ENCODE measurements around the gene FNIP1. TPM values are rescaled to one million over a fixed set of nuclear protein-coding genes. Genes with fewer than 3 reads are reported as not detected.
"Not testable (repeated sequence)": the region's sequence is repeated elsewhere in the genome, so short reads cannot be mapped to it uniquely, and the experiment has no call there.

Gene FNIP1
- total RNA-seq, result 10 to 100 TPM; 50.2 to 64.1 (median 52.1) TPM

DNA sequence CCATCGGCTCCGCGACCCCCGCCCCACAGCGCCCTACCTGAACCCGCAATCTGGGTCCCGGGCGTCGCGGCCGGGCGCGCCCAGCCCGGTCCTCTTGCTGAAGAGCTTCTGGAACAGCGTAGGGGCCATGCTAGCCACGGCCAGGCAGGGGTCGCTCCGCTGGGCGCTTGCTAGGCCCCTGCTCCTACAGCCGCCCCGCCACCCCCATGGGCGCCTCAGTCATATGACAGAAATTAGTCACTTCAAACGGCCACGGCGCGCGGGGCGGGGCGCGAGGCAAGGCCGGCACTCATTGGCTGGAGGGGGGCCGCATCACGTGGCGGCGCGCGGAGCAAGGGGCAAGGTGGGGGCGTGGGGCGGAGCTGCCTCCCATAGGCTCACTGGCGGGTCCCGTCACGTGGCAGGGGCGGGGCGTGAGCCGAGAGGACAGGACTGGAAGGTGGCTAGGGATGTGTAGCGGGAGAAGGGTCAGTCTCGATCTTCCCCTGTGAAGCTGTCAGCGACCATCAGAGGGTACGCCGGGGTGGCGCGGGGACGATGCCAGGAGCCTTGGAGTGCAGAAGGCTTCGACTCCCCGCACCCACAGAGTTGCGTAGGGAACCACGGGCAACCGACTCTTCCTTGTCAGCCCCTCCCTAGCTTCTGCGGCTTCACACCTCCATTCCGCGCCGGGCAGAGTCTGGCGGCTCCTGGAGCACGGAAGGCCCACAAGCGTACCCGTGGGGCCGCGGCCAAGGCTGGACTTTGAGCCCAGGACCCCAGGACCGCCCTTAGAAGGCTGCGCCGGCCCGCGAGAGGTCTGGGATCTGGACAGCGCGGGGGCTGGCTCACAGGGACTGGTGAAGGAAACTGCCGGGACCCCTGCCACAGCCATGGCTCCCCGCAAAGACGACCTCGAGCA, at the start of gene FNIP1:
Gene FNIP1 (minus strand): TSS at position 225 of the 901 bp plus-strand sequence. CDS start 96 bp downstream, at position 129.
- DNase-seq (ENCODE audit: low spot score) (peak; percentile 96), ATAC-seq (ENCODE audit: low FRiP score) (peak; percentile 98)

GRCh38 chr5:131846536-131846935, 49.7 kb upstream of the FNIP1 start:
- TF ChIP-seq, protein P1, sequence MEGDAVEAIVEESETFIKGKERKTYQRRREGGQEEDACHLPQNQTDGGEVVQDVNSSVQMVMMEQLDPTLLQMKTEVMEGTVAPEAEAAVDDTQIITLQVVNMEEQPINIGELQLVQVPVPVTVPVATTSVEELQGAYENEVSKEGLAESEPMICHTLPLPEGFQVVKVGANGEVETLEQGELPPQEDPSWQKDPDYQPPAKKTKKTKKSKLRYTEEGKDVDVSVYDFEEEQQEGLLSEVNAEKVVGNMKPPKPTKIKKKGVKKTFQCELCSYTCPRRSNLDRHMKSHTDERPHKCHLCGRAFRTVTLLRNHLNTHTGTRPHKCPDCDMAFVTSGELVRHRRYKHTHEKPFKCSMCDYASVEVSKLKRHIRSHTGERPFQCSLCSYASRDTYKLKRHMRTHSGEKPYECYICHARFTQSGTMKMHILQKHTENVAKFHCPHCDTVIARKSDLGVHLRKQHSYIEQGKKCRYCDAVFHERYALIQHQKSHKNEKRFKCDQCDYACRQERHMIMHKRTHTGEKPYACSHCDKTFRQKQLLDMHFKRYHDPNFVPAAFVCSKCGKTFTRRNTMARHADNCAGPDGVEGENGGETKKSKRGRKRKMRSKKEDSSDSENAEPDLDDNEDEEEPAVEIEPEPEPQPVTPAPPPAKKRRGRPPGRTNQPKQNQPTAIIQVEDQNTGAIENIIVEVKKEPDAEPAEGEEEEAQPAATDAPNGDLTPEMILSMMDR (IDR thresholded peaks at IDR 0.05), result no peak
- no peak for DNase-seq (ENCODE audit: low spot score)
- no peak for ATAC-seq (ENCODE audit: low FRiP score)

More for the DNA sequence above, at the start of gene FNIP1:
- TF ChIP-seq, protein P1 (IDR thresholded peaks at IDR 0.05), result no peak

- no peak for ATAC-seq (ENCODE audit: low FRiP score)
- TF ChIP-seq, protein P1 (IDR thresholded peaks at IDR 0.05), result no peak
Observed at GRCh38 chr5:131845828-131846227, 49.0 kb upstream of the FNIP1 start.

DNA sequence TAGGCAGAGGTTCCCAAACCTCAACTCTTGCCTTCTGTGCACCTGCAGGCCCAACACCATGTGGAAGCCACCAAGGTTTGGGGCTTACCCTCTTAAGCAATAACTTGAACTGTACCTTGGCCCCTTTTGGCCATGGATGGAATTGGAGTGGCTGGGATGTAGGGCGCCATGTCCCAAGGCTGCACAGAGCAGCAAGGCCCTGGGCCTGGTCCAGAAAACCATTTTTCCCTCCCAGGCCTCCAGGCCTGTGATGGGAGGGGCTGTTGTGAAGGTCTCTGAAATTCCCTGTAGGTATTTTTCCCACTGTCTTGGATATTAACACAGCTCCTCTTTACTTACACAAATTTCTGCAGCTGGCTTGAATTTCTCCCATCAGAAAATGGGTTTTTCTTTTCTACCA, 46.2 kb upstream of the FNIP1 start:
- ATAC-seq (ENCODE audit: low FRiP score), result not testable (repeated sequence)

More at GRCh38 chr5:131845828-131846227, 49.0 kb upstream of the FNIP1 start:
- DNase-seq (ENCODE audit: low spot score), result no peak

GRCh38 chr5:131832702-131833101, 35.9 kb upstream of the FNIP1 start:
- ATAC-seq (ENCODE audit: low FRiP score); DNase-seq (ENCODE audit: low spot score): not testable (repeated sequence)

More for the DNA sequence above, 46.2 kb upstream of the FNIP1 start:
- DNase-seq (ENCODE audit: low spot score), result not testable (repeated sequence)

DNA sequence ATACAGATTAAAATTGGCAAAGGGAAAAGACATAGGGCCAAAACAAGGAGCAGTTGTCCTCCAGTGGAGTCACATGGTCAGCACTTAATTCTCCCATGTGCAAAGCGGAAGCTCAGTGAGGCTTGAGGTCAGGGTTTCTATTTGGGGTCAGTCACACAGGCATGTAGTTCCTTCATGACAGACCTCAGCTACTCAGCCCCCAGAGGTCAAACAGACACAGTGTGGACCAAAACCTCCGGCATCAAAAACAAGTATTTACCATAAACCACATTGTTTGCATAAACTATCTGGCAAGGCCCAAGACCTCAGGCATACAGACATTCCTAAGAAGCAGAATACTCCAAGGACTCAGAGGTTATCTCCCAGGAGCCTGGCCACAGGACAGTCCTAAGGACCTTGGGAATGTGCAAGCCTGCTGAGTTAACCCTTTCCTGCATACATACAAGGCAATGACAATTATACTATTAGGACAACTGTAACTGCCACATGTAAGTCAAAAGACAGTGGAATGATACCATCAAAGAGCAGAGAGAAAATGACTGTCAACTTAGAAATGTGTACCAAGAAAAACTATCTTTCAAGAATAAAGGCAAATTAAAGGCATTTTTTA, 28.7 kb upstream of the FNIP1 start:
- no peak for ATAC-seq (ENCODE audit: low FRiP score)
- TF ChIP-seq, protein P1 (IDR thresholded peaks at IDR 0.05), result no peak
- DNase-seq (ENCODE audit: low spot score), result no peak

GRCh38 chr5:131824631-131825030, 27.8 kb upstream of the FNIP1 start:
- DNase-seq (ENCODE audit: low spot score) (no peak), ATAC-seq (ENCODE audit: low FRiP score) (no peak)
- TF ChIP-seq, protein P1 (IDR thresholded peaks at IDR 0.05), result no peak

DNA sequence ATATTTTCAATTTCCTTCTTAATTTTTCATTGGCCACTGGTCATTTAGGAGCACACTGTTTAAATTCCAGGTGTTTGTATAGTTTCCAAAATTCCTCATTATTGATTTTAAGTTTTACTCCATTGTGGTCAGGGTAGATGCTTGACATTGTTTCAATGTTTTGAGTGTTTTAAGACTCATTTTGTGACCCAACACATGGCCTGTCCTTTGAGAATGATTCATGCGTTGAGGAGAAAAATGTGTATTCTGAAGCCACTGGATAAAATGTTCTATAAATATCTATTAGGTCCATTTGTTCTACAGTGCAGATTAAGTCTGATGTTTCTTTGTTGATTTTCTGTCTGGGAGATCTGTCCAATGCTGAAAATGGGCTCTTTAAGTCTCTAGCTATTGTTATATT, 24.4 kb upstream of the FNIP1 start:
- DNase-seq (ENCODE audit: low spot score) (no peak), ATAC-seq (ENCODE audit: low FRiP score) (no peak)
- TF ChIP-seq, protein P1 (IDR thresholded peaks at IDR 0.05), result no peak

Measured in omental fat pad (tissue), 4 donors.